ENCODE data around the gene STUM. TPM values are rescaled to one million over a fixed set of nuclear protein-coding genes. Genes with fewer than 3 reads are reported as not detected.

Gene STUM
- total and polyA plus RNA-seq, 2 of the 8 experiments (the other 6 are each of a cell fraction or from before 2014, with no cell fraction given) = 0.76 to 1.2 TPM

DNA sequence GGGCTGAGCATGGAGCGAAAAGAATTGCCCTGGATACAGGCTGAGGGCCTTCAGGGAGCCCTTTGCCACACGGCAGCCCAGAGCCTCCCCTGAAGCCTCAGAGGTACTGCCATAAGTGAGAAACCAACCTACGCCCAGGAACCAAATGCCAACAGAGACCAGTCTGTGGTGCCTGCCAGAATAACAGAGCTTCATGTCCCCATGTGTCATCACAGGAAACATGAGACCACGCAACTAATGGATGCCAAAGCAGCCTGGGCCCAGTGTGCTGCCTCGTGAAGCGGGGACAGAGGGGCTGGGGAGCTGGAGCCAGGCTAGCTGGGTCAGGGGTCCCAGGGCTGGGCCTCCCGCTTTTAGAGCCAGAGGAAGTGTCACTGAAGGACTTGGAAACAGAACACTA, 18.7 kb upstream of the STUM start (continued):
- TF ChIP-seq RNF2 (IDR thresholded peaks at IDR 0.05; ENCODE audit: borderline replicate concordance, low read depth, low read length, missing control alignments, poor library complexity, severe bottlenecking) = no peak
- no peak for TF ChIP-seq MAFK (IDR thresholded peaks at IDR 0.05; ENCODE audit: low read depth, low read length)
- no peak for TF ChIP-seq TAF1 (IDR thresholded peaks at IDR 0.05; ENCODE audit: low read depth, low read length)

All from H1 (cell line).